GM15510 (cell line): ENCODE measurements around the gene EML6.

Experiments used
- POLR2A ChIP-seq: IDR thresholded peaks from 3 replicates; pipeline ENCODE4 v1.6.1; 2011; ENCODE audit warnings: borderline replicate concordance; ENCODE audit not compliant: insufficient read length; ENCODE audit errors: extremely low read depth

Gene EML6

DNA sequence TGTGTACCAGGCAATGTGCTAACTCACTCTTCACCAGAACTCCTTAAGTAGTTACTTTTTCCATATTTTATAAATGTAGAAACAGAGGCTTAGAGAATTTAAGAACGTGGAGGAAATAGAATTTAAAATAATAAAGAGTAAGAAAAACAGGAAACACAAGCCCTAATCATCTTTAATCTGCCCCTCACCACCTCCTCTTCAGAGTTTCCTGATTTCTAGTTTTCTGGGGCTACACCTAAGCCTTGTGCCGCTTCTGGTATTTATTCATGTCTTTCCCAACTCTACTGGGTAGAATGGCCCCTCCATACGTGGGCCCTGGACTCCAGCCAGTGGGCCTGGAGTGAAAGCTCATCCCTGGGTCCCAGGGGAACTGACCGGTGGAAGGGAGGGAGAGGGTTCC, 241.4 kb downstream of the EML6 start:
- TF ChIP-seq POLR2A: no peak

- no peak for TF ChIP-seq POLR2A
Measured at GRCh38 chr2:54965425-54965824, 242.0 kb downstream of the EML6 start.

DNA sequence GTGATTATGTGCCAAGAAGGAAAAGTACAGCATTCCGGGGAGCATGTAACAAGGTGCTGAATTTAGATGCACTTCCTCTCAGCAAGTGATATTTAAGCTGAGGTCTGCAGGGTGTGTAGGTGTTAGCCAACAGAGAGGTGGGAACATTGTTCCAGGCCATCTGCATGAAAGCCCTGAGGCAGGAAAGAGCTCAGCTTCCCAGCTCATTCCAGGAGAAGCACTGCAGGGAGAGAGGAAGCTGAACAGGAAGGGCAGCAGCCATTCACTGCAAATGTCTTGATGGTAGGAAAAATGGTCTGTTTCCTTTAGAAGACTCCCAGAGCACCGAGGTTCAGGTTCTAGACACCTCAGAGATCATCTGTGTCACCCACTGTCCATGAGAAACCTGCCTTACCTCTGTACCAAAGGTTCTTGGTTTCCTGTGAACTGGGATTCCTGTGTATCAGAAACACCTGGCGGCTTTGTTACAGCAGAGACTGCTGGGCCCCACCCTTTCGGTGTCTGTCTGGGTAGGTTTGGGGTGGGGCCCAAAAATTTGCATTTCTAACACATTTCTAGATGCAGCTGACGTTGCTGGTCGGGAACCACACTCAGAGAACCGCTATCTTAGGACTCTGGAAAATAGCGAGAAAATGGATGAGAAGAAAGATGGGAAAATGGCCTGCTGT, 242.8 kb downstream of the EML6 start:
- no peak for TF ChIP-seq POLR2A

GRCh38 chr2:54966837-54967236, 243.4 kb downstream of the EML6 start:
- no peak for TF ChIP-seq POLR2A

GRCh38 chr2:54967269-54967668, 243.8 kb downstream of the EML6 start:
- TF ChIP-seq POLR2A: no peak

- no peak for TF ChIP-seq POLR2A
Measured at GRCh38 chr2:54967759-54968365, 244.4 kb downstream of the EML6 start.

DNA sequence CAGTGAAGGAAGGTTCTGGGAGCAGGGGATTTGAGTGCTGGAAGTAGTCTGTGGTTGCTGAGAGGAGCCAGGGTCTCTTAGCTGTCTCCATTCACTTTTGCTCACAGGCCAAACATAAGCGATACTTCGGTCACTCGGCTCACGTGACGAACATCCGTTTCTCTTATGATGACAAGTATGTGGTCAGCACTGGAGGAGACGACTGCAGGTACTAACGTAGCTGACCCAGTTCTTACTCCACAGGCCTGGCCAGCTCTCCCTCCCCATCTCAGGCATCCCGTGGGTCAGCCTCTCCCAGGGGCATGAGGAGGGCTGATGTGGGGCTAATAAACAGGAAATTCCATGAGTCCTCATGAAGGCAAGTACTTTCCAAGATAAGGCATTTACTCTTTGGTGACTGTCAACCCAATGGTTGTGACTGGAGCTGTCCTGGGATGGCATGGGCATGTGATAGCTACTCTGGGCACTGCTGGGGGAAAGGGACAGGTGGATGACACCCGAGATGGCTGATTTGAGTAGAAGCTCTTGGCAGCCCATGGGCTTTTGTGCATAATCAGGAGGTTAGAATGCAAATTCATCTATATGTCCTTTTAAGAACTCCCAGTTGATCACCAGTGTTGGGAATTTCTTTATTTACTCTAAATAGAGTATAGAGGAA, 245.2 kb downstream of the EML6 start:
- TF ChIP-seq POLR2A: no peak

GRCh38 chr2:54969295-54969939, 246.0 kb downstream of the EML6 start:
- TF ChIP-seq POLR2A: no peak

GRCh38 chr2:54969940-54970338, 246.5 kb downstream of the EML6 start:
- TF ChIP-seq POLR2A: no peak

DNA sequence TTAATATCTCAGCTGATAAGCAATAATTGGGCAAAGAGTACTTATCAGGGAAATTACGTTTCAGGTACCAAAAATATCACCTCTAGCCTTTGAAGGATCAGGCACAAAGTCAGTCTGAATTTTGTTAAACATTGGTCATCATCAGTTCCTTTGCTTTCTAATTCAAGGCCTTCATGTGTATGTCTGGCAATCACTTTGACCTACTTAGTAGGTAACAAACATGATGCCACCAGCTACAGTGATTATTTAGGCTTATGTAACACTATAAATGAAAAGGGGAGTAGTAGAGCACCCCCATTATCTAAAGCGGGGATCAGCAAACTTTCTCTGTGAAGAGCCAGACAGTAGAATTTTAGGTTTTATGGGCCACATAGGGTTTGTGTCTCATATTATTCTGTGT, 251.7 kb downstream of the EML6 start:
- no peak for TF ChIP-seq POLR2A

GRCh38 chr2:54975598-54976492, 252.4 kb downstream of the EML6 start:
- TF ChIP-seq POLR2A: no peak

- no peak for TF ChIP-seq POLR2A
Measured at GRCh38 chr2:54977149-54977548, 253.7 kb downstream of the EML6 start.

- no peak for TF ChIP-seq POLR2A
Measured at GRCh38 chr2:54979321-54980044, 256.0 kb downstream of the EML6 start.

GRCh38 chr2:54981385-54981784, 257.9 kb downstream of the EML6 start:
- TF ChIP-seq POLR2A: no peak
